Activated naive CD8-positive, alpha-beta T cell treated with anti-CD3 and anti-CD28 coated beads, Interleukin-2, amount 10 ng/mL, durations not matched to agents 7 days and 5 days (primary cell): ENCODE data around the gene LCP2. TPM values are rescaled to one million over a fixed set of nuclear protein-coding genes. Genes with fewer than 3 reads are reported as not detected.
A peak's percentile ranks its signal among the peaks of the same experiment; 100 is the strongest.

Source experiments
- ATAC-seq: fragments of 150-1000 bp; cut with Tn5 transposase; one replicate; pipeline ENCODE4 v1.10.0; 2021; ENCODE audit warnings: low read depth, moderate library complexity
- POLR2A ChIA-PET: fragments of 350-600 bp; sonication (Branson Sonifier 250); formaldehyde crosslinking; loops from one replicate; lab custom pipeline; 2021; ENCODE audit warnings: antibody characterized with exemption; lab: Charles Lee
- DNase-seq: peaks from one replicate; pipeline ENCODE4 v3.0.0; 2021
- H3K27ac Mint-ChIP-seq: one replicate; pipeline ENCODE4 v1.8.0; 2022; ENCODE audit warnings: mild to moderate bottlenecking, mixed read lengths
- H3K27me3 Mint-ChIP-seq: one replicate; pipeline ENCODE4 v1.8.0; 2022; ENCODE audit warnings: mild to moderate bottlenecking, moderate library complexity, mixed read lengths
- H3K36me3 Mint-ChIP-seq: one replicate; pipeline ENCODE4 v1.8.0; 2021; ENCODE audit warnings: mild to moderate bottlenecking, mixed read lengths
- H3K4me1 Mint-ChIP-seq: one replicate; pipeline ENCODE4 v1.8.0; 2021; ENCODE audit warnings: mixed read lengths
- H3K4me3 Mint-ChIP-seq: one replicate; pipeline ENCODE4 v1.8.0; 2022; ENCODE audit warnings: mild to moderate bottlenecking, moderate library complexity, mixed read lengths
- H3K9me3 Mint-ChIP-seq: one replicate; pipeline ENCODE4 v1.8.0; 2021; ENCODE audit warnings: mixed read lengths
- total RNA-seq, 2 experiments: library from RNA; stranded (reverse); gene quantifications; one replicate each; pipeline ENCODE4 v1.2.3, GENCODE V29; 2021

The LCP2 gene
- total RNA-seq, 2 experiments from 2014 or later = 444 to 452 TPM

DNA sequence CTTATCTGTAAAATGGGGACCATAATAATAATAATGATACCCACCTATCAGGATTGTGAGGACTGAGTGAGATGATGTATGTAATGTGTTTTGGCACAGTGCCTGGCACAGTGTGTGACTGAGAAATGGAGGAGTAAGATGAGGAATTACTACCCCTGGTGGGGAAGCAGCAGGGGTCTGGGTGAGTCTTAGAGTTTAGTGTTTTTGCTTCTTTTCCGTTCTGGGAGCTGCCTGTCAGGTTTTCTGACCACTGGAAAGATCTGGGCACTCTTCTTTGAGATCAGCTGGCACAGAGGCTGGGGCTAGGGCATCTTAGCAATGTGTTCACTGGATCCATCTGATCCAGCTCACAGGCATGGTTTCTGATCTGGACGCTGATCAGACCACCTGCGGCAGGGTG, 8.5 kb downstream of the LCP2 start:
- POLR2A ChIA-PET = interaction anchor here (1.5 to 30.6 kb wide), 3 partner anchors 9 to 43 kb away, joined by 8 to 1094 read pairs (median 371); partner anchors contain the start of gene LCP2
- DNase-seq (no peak), ATAC-seq (no peak)
- H3K27ac Mint-ChIP-seq = peak overlapping the region; percentile 97
- H3K9me3 Mint-ChIP-seq = no peaks in the 10 kb centered on the region
- no peaks in the 10 kb centered on the region for H3K27me3 Mint-ChIP-seq
- peak overlapping the region; percentile 99 for H3K4me3 Mint-ChIP-seq
- H3K4me1 Mint-ChIP-seq = peaks cover 91% of the 10 kb centered on the region
- H3K36me3 Mint-ChIP-seq = peaks cover 92% of the 10 kb centered on the region

DNA sequence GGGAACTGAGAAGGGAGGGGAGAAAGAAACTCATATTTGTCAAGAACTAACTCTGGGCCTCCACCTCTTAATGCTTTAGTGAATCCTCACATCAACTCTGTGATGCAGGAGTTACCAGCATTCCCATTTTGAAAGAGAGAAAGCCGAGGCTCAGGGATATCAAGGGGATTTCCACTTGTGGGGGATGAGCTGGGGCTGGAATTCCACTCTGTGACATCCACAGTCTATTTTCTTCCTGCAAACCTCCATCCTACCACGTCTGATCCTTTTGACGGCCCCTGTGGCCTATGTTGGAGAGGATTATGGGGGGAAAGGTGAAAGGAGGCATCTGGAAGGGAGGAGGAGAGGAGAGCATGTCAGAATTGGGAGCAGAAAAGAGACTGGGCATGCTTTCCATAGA, 9.0 kb downstream of the LCP2 start:
- POLR2A ChIA-PET = interaction anchor here (1.5 to 30.6 kb wide), 3 partner anchors 10 to 44 kb away, joined by 8 to 1094 read pairs (median 371); partner anchors contain the start of gene LCP2
- Mint-ChIP-seq H3K4me1 (peaks cover 94% of the 10 kb centered on the region), H3K27ac (peak overlapping the region; percentile 97), H3K36me3 (peaks cover 90% of the 10 kb centered on the region), H3K4me3 (peak overlapping the region; percentile 99), H3K9me3 (no peaks in the 10 kb centered on the region), H3K27me3 (no peaks in the 10 kb centered on the region)
- ATAC-seq (no peak), DNase-seq (no peak)

DNA sequence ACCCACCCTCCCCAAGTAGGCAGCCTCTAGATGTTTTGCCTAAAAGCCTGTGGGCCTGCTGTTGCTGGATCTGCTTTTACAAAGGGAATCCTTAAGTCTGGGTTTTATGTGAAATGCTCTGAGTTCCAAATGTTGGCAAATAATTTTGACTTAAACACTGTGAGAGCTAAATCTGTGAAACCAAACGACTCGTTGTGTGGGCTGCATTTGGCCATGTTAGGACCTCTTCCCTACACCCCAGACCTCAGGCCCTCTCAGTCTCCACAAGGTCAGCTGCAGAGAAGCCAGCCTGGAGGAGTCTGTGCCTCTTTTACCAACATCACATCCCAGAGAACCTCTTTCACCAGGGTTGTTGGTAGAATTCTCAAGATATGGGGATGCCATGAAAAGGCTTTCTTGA, 9.4 kb downstream of the LCP2 start:
- H3K4me1 Mint-ChIP-seq = peaks cover 95% of the 10 kb centered on the region
- H3K27me3 Mint-ChIP-seq = no peaks in the 10 kb centered on the region

DNA sequence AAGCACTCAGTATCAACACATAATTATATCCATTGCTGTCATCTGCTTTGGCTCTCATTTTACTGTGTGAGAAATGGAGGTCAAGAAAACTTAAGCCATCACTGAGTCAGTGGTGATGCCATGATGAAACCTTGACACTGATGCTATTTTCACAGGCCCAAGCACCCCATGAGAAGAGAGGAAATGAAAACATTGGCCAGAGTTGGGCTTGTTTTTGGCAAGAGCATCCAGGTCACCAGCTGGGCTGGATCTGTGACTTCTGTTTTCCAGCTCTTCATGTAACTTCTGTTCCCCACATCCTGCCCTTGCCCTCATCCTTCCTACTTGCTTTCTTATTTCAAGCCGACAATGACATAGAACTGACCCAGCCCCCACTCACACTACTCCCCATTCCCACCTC, 10.0 kb downstream of the LCP2 start:
- no peaks in the 10 kb centered on the region for H3K9me3 Mint-ChIP-seq
- peak overlapping the region; percentile 73 for H3K27ac Mint-ChIP-seq
- H3K4me3 Mint-ChIP-seq = peak overlapping the region; percentile 61
- H3K4me1 Mint-ChIP-seq = peaks cover 95% of the 10 kb centered on the region
- DNase-seq (no peak), ATAC-seq (no peak)
- peaks cover 89% of the 10 kb centered on the region for H3K36me3 Mint-ChIP-seq
- POLR2A ChIA-PET = interaction anchor here (1.2 to 30.6 kb wide), 5 partner anchors 10 to 45 kb away, joined by 3 to 1094 read pairs (median 24); partner anchors contain the start of gene LCP2
- H3K27me3 Mint-ChIP-seq = no peaks in the 10 kb centered on the region

More for the DNA sequence above, 9.4 kb downstream of the LCP2 start:
- no peak for DNase-seq
- POLR2A ChIA-PET = interaction anchor here (1.6 to 30.6 kb wide), 4 partner anchors 9 to 44 kb away, joined by 8 to 1094 read pairs (median 198); partner anchors contain the start of gene LCP2
- H3K9me3 Mint-ChIP-seq = no peaks in the 10 kb centered on the region
- H3K27ac Mint-ChIP-seq = peak overlapping the region; percentile 97
- no peak for ATAC-seq
- peak overlapping the region; percentile 99 for H3K4me3 Mint-ChIP-seq
- peaks cover 90% of the 10 kb centered on the region for H3K36me3 Mint-ChIP-seq

DNA sequence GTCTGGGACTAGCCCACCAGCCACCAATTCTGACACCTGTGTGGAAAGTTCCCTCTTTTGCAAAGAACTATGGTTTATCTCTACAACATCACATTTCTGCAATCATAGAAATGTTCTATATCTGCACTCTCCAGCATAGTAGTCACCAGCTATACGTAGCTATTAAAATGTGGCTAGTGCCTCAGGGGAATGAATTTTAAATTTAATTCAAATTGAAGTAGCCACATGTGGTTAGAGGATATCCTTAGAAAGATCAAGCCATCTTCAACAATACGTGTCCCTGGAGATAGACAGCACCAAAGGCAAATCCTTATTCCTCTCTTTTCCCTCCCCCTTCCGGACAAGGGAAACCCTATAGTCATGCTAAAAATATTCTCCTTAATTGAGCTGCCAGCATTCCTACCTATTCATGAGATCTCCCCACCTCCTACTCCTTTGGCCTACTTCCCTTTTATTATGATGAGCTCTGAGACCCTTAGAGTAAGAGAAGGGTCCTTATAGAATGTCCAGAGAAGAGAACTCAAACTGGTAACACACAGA, 11.1 kb downstream of the LCP2 start:
- H3K27me3 Mint-ChIP-seq = no peaks in the 10 kb centered on the region
- H3K27ac Mint-ChIP-seq = peak overlapping the region; percentile 79
- H3K9me3 Mint-ChIP-seq = no peaks in the 10 kb centered on the region
- DNase-seq (no peak), ATAC-seq (no peak)
- peaks cover 95% of the 10 kb centered on the region for H3K4me1 Mint-ChIP-seq
- H3K4me3 Mint-ChIP-seq = peak overlapping the region; percentile 61
- H3K36me3 Mint-ChIP-seq = peaks cover 86% of the 10 kb centered on the region
- POLR2A ChIA-PET = interaction anchor here (1.2 to 30.6 kb wide), 6 partner anchors 11 to 52 kb away, joined by 3 to 1094 read pairs (median 16); partner anchors contain the start of gene LCP2

DNA sequence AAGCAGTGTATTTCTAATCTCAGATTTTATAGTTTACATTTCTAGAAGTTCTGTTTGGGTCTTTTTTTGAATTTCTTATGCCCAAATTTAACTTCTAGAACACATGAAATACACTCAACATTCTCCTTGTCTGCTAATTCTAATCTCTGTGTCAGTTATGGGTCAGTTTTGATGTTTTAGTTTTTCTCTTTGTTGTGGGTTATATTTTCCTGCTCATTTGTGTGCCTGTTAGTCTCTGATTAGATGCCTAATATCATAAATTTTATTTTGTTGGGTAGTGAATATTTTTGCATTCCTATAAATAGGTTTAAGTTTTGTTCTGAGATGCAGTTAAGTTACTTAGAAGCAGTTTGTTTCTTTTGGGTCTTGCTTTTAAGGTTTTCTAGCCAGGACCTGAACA, 12.4 kb downstream of the LCP2 start:
- ATAC-seq (no peak), DNase-seq (no peak)
- Mint-ChIP-seq H3K4me3 (peak overlapping the region; percentile 61), H3K36me3 (peaks cover 79% of the 10 kb centered on the region), H3K4me1 (peaks cover 91% of the 10 kb centered on the region), H3K9me3 (no peaks in the 10 kb centered on the region), H3K27me3 (no peaks in the 10 kb centered on the region), H3K27ac (peak overlapping the region; percentile 79)
- POLR2A ChIA-PET = interaction anchor here (1.8 to 30.6 kb wide), 4 partner anchors 11 to 54 kb away, joined by 4 to 1094 read pairs (median 25); partner anchors contain the start of gene LCP2

DNA sequence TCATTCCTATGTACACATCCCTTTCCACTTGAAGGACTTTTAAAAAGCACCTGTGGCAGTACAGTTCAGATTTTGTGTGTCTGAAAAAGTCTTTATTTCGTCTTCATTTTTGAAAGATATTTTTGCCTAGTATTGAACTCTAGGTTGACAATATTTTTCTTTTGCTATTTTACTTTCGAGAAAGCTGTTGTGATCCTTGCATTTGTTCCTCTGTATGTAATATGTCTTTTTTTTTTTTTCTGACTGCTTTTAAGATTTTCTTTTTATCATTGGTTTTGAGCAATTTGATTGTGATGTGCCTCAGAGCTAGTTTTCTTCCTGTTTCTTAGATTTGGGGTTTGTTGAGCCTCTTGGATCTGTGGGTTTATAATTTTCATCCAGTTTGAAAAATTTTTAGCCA, 13.3 kb downstream of the LCP2 start:
- DNase-seq (no peak), ATAC-seq (no peak)
- H3K4me3 Mint-ChIP-seq = peak overlapping the region; percentile 61

DNA sequence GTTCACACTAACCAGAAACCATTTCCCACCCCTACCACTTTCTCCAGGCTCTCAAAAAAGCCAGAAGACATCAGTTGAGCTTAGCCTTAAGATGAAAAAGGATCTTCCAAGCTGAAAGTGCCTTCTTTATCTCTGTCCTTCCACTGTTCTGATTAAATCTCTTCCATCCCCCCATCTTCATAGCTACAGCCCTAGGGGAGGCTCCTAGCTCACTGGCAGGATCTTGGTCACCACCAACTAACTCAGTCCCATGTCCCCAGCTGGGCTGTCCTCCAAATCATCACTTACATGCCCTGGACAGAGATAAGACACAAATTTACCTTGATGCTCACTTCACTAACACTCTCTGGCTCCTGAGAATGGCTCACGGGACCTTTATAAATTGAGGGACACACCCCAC, 14.3 kb downstream of the LCP2 start:
- peaks cover 87% of the 10 kb centered on the region for H3K4me1 Mint-ChIP-seq
- H3K36me3 Mint-ChIP-seq = peaks cover 60% of the 10 kb centered on the region
- ATAC-seq = no peak
- DNase-seq = no peak
- H3K27ac Mint-ChIP-seq = peak overlapping the region; percentile 88
- POLR2A ChIA-PET = interaction anchor here (0.9 to 30.6 kb wide), 7 partner anchors 5 to 50 kb away, joined by 3 to 1094 read pairs (median 5); partner anchors contain the start of gene LCP2
- H3K4me3 Mint-ChIP-seq = peak overlapping the region; percentile 72
- no peaks in the 10 kb centered on the region for H3K27me3 Mint-ChIP-seq
- H3K9me3 Mint-ChIP-seq = no peaks in the 10 kb centered on the region

More for the DNA sequence above, 13.3 kb downstream of the LCP2 start:
- peak overlapping the region; percentile 79 for H3K27ac Mint-ChIP-seq
- no peaks in the 10 kb centered on the region for H3K27me3 Mint-ChIP-seq
- peaks cover 70% of the 10 kb centered on the region for H3K36me3 Mint-ChIP-seq
- POLR2A ChIA-PET = interaction anchor here (0.7 to 30.6 kb wide), 5 partner anchors 5 to 647 kb away, joined by 4 to 1094 read pairs (median 26); partner anchors contain the start of gene LCP2
- H3K9me3 Mint-ChIP-seq = no peaks in the 10 kb centered on the region
- H3K4me1 Mint-ChIP-seq = peaks cover 91% of the 10 kb centered on the region

DNA sequence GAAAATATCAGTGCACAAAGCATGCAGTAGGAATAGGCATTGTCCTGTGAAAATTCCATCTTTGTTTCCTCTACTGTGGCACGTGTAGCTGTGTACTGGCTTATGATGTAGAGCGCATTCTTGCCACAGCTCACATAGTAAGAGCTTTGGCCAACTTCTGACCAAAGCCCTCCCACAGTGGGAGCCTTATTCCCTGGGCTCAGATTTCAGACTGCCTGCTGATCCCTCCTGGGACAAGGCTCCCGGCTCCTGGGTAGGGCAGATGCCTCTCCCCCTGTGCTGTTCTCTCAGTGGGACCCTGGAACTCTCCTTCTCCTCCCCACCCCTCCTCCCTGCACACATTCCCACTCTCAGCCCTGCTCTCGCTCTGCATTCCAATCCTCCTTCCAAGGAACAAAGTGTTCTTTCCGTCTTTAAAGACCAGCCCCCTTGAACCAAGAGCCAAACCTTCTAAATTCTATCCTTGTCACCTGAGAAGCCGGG, 17.5 kb downstream of the LCP2 start:
- ATAC-seq (no peak), DNase-seq (no peak)
- H3K4me1 Mint-ChIP-seq = peaks cover 86% of the 10 kb centered on the region
- no peaks in the 10 kb centered on the region for H3K9me3 Mint-ChIP-seq
- peak overlapping the region; percentile 88 for H3K27ac Mint-ChIP-seq
- peaks cover 65% of the 10 kb centered on the region for H3K36me3 Mint-ChIP-seq
- POLR2A ChIA-PET = interaction anchor here (0.7 to 30.6 kb wide), 7 partner anchors 6 to 58 kb away, joined by 3 to 1094 read pairs (median 14); partner anchors contain the start of gene LCP2
- no peaks in the 10 kb centered on the region for H3K27me3 Mint-ChIP-seq
- H3K4me3 Mint-ChIP-seq = peak overlapping the region; percentile 69

DNA sequence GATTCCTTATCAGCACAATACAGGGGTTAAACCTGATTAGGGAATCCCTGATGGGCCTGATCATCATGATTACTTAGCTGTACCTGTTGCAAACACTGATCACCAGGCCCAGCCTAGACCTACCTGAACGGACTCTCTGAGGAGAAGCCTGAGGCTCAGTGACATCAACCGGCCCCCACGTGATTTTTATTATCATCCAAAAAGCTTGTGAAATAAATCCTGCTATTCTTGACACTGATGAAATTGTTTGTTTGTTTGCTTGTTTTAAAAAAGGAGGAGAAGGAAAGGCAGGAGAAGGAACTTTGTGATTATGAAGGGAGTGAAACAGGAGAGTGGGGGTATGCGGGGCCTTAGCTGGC, 18.1 kb downstream of the LCP2 start:
- H3K4me3 Mint-ChIP-seq = peak overlapping the region; percentile 69

DNA sequence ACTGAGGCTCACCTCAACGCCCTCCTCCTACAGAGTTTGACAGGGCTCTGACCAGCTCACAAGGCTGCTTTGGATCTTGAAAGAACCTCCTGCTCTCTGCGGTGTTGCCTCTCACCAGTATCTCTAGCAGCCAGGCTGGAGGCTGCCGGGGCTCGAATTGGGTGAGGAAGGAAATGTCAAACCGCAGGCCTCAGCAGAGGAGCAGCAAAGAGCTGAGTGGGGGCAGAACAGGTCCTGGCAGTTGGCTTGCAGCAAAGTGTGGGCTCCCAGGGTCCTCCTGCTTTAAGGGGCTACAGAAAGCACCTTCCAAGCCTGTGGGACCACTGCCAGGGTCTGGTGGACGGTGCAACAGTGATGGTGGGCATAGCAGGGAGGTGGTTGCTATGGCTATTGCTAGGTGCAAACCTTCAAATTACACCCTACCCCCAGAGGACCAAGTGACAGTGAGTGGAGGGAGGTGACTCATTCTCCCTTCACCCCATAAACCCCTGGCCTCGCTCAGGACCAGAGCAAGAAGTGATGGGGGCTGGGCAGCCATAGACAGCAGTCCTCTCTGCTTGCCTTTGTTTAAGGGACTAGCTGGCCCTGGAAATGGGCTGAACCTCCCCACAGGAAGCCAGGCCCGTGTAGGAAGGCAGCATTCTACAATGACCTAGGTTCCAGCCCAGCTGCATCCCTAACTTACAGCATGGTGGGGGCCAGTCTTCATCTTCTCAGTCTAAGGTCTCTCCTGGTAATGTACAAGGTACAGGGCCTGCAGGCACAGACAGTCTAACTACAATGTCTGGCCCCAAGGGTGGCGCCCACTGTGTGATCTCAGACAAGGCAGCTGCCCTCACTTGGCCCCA, 18.7 kb downstream of the LCP2 start:
- ATAC-seq (peak; percentile 76), DNase-seq (peak; percentile 87)
- H3K27me3 Mint-ChIP-seq = no peaks in the 10 kb centered on the region
- peaks cover 65% of the 10 kb centered on the region for H3K36me3 Mint-ChIP-seq
- peak overlapping the region; percentile 88 for H3K27ac Mint-ChIP-seq
- peaks cover 86% of the 10 kb centered on the region for H3K4me1 Mint-ChIP-seq
- H3K9me3 Mint-ChIP-seq = no peaks in the 10 kb centered on the region
- POLR2A ChIA-PET = interaction anchor here (0.6 to 30.6 kb wide), 14 partner anchors 4 to 1896 kb away, joined by 3 to 1094 read pairs (median 8); partner anchors contain the start of gene LCP2
- peak overlapping the region; percentile 69 for H3K4me3 Mint-ChIP-seq

More for the DNA sequence above, 18.1 kb downstream of the LCP2 start:
- Mint-ChIP-seq H3K9me3 (no peaks in the 10 kb centered on the region), H3K27ac (peak overlapping the region; percentile 88), H3K27me3 (no peaks in the 10 kb centered on the region), H3K4me1 (peaks cover 86% of the 10 kb centered on the region), H3K36me3 (peaks cover 64% of the 10 kb centered on the region)
- POLR2A ChIA-PET = interaction anchor here (0.7 to 30.6 kb wide), 13 partner anchors 5 to 60 kb away, joined by 3 to 1094 read pairs (median 10); partner anchors contain the start of gene LCP2
- DNase-seq = no peak
- ATAC-seq = peak; percentile 2

DNA sequence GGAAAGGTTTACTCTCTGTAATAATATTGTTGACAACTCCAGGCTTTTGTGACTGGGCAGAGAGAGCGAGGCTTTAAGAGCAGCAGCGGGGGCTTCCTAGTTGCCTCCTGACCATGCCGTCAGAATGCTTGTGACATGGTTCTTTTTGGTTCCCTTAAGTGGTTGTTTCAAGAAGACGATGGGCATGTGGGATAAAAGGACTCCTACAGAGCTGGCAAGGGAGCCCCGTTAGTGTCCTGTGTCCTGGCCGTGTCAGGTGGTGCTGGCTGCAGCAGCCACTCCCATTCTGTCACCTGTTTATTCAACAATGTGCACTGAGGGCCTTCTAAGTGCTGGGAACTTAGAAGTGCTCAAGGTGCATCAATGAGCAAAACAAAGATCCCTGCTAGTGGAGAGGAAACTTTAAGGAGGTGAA, 19.7 kb downstream of the LCP2 start:
- Mint-ChIP-seq H3K27ac (peak overlapping the region; percentile 91), H3K4me3 (peak overlapping the region; percentile 84), H3K36me3 (peaks cover 61% of the 10 kb centered on the region), H3K27me3 (no peaks in the 10 kb centered on the region), H3K4me1 (peaks cover 85% of the 10 kb centered on the region), H3K9me3 (no peaks in the 10 kb centered on the region)
- ATAC-seq (no peak), DNase-seq (no peak)
- POLR2A ChIA-PET = interaction anchor here (0.6 to 30.6 kb wide), 10 partner anchors 3 to 1897 kb away, joined by 3 to 1094 read pairs (median 12); partner anchors contain the start of gene LCP2
